ENCODE results near the gene HDGFL2.

Gene HDGFL2

GRCh38 chr19:4498694-4499093 is 26.6 kb downstream of the HDGFL2 start:
- TF ChIP-seq, protein P1, sequence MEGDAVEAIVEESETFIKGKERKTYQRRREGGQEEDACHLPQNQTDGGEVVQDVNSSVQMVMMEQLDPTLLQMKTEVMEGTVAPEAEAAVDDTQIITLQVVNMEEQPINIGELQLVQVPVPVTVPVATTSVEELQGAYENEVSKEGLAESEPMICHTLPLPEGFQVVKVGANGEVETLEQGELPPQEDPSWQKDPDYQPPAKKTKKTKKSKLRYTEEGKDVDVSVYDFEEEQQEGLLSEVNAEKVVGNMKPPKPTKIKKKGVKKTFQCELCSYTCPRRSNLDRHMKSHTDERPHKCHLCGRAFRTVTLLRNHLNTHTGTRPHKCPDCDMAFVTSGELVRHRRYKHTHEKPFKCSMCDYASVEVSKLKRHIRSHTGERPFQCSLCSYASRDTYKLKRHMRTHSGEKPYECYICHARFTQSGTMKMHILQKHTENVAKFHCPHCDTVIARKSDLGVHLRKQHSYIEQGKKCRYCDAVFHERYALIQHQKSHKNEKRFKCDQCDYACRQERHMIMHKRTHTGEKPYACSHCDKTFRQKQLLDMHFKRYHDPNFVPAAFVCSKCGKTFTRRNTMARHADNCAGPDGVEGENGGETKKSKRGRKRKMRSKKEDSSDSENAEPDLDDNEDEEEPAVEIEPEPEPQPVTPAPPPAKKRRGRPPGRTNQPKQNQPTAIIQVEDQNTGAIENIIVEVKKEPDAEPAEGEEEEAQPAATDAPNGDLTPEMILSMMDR (IDR thresholded peaks at IDR 0.05; ENCODE audit: low read depth, low read length) = no peak
- in situ Hi-C loops (cut with HindIII; ENCODE audit: low sequenced_read_pairs) = no loop called here
- H3K4me3 ChIP-seq (ENCODE audit: low read depth, low read length) = no peak overlapping the region
- no peak for DNase-seq (ENCODE audit: low read depth, low spot score)

DNA sequence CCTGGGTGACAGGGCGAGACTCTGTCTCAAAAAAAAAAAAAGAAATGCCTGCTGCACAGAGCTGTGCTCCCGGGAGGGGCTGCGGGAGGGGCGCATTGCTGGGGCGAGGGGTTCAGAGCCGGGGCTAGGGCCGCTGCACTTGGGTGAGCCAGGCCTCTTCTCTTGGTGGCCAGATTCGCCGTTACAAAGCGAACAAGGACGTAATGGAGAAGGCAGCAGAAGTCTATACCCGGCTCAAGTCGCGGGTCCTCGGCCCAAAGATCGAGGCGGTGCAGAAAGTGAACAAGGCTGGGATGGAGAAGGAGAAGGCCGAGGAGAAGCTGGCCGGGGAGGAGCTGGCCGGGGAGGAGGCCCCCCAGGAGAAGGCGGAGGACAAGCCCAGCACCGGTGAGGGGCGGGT is 27.2 kb downstream of the HDGFL2 start:
- H3K4me3 ChIP-seq (ENCODE audit: low read depth, low read length) = no peak overlapping the region
- TF ChIP-seq, protein P1 (IDR thresholded peaks at IDR 0.05; ENCODE audit: low read depth, low read length) = no peak
- no peak for DNase-seq (ENCODE audit: low read depth, low spot score)
- in situ Hi-C loops (cut with HindIII; ENCODE audit: low sequenced_read_pairs) = no loop called here

- H3K4me3 ChIP-seq (ENCODE audit: low read depth, low read length) = no peak overlapping the region
- in situ Hi-C loops (cut with HindIII; ENCODE audit: low sequenced_read_pairs) = no loop called here
- DNase-seq (ENCODE audit: low read depth, low spot score) = no peak
- TF ChIP-seq, protein P1 (IDR thresholded peaks at IDR 0.05; ENCODE audit: low read depth, low read length) = no peak
These were observed 27.8 kb downstream of the HDGFL2 start for GRCh38 chr19:4499855-4500254.

GRCh38 chr19:4500841-4501591 is 28.9 kb downstream of the HDGFL2 start:
- no peak for DNase-seq (ENCODE audit: low read depth, low spot score)
- no peak overlapping the region for H3K4me3 ChIP-seq (ENCODE audit: low read depth, low read length)
- TF ChIP-seq, protein P1 (IDR thresholded peaks at IDR 0.05; ENCODE audit: low read depth, low read length) = no peak
- in situ Hi-C loops (cut with HindIII; ENCODE audit: low sequenced_read_pairs) = no loop called here

DNA sequence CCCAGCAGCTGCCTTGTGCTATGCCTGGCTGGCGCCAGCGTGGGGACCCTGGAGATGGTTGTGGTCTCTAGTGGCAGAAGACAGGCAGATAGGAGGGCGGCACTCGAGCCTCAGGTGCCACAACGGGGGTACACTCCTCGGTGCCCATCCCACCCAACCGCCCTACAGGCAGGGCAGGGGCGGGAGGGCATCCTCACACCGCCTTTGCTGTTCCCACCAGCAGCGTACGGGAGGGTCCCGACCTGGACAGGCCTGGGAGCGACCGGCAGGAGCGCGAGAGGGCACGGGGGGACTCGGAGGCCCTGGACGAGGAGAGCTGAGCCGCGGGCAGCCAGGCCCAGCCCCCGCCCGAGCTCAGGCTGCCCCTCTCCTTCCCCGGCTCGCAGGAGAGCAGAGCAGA is 29.6 kb downstream of the HDGFL2 start:
- TF ChIP-seq, protein P1 (IDR thresholded peaks at IDR 0.05; ENCODE audit: low read depth, low read length) = no peak
- DNase-seq (ENCODE audit: low read depth, low spot score) = no peak
- H3K4me3 ChIP-seq (ENCODE audit: low read depth, low read length) = no peak overlapping the region
- in situ Hi-C loops (cut with HindIII; ENCODE audit: low sequenced_read_pairs) = no loop called here

DNA sequence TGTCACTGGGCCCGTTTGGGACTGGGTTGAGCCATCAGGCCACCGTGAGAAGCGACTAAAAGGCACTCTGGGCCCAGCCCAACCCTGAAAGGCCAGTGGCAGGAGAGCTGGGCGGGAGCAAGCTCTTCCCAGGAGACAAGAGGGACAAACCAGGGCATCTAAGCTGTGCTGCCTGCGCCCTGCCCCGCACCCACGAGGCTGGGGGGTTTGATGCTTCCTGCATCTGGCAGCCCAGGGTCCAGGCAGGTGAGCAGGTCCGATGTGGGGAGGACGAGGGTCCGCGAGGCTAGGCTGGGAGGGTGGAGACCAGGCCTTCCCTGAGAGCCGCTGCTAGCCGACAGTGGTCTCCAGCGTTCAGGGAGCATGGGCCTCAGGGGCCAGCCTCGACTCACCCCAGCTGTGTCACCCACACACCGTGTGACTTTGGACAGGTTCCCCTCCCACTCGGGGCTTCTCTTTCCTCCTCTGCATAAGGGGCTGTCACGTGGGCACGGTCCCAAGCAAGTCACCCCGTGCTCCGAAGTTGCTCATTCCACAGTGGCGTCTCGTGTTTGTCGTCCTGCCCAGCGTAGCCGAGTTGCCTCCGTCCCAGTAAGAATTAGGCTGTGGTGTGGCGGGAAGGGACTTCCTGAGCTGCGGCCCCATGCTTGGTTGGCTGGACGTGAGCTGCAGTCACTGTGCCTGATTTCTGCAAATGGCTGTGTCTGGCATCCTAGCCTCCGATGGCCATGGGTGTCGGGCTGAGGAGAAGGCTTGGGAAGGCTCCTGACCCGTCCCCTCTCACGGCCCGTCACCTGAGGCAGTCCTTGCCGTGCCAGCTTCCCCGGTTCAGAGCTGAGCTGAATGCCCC is 30.4 kb downstream of the HDGFL2 start:
- in situ Hi-C loops (cut with HindIII; ENCODE audit: low sequenced_read_pairs) = no loop called here
- DNase-seq (ENCODE audit: low read depth, low spot score) = no peak
- TF ChIP-seq, protein P1 (IDR thresholded peaks at IDR 0.05; ENCODE audit: low read depth, low read length) = no peak
- no peak overlapping the region for H3K4me3 ChIP-seq (ENCODE audit: low read depth, low read length)

Data from astrocyte of the spinal cord (primary cell).